GM12874 (cell line): ENCODE data around the gene PARP8.
A peak's percentile ranks its signal among the peaks of the same experiment; 100 is the strongest.

ENCODE experiments used
- TF ChIP-seq, protein P1 (sequence below): IDR thresholded peaks from 2 replicates; pipeline ENCODE4 v1.5.1; 2011; ENCODE audit warnings: low read depth, mild to moderate bottlenecking, control low read depth, low read length, moderate library complexity; ENCODE audit not compliant: insufficient read depth

Gene PARP8

DNA sequence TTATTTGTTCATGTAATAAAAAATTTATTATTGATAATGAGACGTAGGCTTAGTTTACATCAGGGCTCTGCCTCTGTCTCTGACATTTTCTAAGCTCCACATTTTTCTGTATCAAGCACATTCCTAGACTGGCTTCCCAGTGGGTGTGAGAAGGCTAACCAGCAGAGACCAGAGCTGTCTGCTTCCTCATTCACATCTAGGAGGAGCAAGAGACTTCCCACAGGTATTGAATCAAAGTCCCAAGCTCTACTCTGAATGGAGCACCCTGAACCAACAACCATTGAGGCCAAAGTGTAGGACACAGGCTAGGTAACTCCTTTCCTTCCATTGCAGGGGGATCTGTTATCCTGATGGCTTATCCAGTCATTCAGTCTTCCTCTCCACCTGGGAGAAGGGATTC, 72.4 kb downstream of the PARP8 start:
- TF ChIP-seq, protein P1, sequence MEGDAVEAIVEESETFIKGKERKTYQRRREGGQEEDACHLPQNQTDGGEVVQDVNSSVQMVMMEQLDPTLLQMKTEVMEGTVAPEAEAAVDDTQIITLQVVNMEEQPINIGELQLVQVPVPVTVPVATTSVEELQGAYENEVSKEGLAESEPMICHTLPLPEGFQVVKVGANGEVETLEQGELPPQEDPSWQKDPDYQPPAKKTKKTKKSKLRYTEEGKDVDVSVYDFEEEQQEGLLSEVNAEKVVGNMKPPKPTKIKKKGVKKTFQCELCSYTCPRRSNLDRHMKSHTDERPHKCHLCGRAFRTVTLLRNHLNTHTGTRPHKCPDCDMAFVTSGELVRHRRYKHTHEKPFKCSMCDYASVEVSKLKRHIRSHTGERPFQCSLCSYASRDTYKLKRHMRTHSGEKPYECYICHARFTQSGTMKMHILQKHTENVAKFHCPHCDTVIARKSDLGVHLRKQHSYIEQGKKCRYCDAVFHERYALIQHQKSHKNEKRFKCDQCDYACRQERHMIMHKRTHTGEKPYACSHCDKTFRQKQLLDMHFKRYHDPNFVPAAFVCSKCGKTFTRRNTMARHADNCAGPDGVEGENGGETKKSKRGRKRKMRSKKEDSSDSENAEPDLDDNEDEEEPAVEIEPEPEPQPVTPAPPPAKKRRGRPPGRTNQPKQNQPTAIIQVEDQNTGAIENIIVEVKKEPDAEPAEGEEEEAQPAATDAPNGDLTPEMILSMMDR: no peak

DNA sequence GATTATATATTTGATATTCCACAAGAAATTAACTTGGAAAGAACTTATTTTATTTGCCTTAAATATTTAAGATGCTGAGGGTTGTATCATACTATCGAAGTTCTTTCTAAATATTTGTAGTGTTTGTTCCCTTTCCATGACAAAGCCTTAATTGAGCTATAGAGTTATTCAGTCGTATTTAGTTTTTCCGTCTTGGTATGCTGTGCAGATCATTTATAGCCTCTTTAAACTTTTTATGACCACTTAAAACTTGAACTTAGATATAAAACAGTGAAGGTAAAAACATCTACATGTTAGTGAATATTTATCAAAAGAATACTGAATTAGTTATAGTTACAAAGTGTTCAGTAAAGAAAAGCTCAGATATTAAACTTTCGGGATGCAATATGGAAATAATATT, 74.4 kb downstream of the PARP8 start:
- TF ChIP-seq, protein P1: no peak

DNA sequence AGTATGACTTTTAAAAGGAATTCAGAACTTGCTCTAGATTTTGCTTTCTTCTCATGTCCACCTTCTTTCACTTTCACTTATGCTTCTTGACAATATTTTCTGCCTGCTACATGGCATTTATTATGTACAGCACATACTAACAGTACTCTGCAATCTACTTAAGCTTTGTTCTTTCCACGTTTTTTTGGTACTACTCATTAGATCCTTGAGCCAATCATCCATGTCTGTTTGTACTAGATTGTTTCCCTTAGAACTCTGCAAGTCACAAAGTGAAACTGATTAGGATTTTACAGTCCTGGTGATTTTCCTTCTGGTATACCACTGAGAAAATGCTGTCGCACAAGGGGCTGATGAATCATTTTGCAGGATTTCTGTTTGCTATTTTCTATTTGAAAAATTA, 78.3 kb downstream of the PARP8 start:
- TF ChIP-seq, protein P1: no peak

DNA sequence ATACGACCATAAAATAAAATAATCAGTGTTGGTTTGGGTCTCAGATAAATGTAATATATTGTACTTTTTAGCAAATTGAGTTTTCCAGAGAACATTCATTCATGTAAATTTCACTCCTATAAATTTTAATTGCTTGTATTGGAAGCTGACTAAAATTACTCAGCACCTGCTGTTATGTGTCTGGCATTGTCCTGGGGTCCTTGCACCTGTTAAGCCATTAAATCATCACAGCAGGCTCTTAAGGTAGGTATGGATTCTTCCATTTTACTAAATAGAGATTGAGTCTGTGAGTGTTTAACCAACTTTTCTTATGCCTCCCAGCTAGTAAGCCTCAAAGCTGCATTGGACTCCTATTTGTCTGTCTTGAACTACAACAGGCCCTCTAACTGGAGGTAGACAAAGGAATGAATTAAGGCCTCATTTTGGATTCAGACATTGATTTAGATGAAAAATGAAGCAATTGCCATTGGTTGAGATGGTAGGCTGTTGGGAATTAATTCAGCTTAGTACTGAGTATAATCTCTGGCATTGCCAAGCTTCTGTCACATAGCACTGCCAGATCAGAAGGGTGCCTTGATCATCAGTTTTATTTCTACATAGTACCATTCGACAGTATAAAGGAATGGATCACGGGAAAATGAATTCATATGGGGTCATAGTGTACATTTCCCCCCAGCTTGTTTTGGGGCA, 78.9 kb downstream of the PARP8 start:
- TF ChIP-seq, protein P1: no peak

DNA sequence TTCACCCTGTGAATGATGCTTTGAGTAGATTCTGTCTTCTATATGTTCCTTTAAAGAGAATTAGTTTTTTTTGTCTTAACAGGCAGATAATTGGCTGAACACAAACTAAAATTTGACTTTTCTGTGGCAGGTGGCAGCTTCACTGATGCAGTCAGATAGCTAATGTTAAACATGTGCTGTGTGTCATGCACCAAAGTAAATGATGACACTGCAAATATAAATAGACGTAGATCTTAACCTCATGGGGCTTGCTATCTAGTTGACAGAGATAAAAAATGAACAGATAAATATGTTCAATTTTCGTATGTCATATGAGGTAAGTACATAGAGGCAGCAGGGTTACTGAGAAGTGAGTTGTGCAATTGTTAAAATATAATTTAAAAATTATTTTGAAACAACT, 82.7 kb downstream of the PARP8 start:
- TF ChIP-seq, protein P1: no peak

DNA sequence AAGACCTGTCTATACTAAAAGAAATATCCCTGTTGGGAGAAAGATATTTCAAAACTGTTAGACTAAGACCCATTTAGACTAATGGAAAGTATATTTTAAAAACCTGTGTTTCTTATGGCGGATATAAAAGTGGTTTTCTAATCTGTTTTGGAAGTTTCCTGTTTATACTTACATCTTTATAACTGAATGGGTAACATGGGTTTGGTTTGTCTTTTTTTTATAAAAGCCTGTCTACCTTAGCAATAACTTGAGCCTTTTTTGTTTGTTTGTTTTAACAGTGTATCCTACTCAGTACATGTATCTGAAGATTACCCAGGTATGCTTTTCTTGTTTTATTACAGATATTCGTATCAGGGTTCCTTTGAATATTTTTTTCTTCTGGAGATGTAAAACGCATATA, 83.4 kb downstream of the PARP8 start:
- TF ChIP-seq, protein P1: no peak

DNA sequence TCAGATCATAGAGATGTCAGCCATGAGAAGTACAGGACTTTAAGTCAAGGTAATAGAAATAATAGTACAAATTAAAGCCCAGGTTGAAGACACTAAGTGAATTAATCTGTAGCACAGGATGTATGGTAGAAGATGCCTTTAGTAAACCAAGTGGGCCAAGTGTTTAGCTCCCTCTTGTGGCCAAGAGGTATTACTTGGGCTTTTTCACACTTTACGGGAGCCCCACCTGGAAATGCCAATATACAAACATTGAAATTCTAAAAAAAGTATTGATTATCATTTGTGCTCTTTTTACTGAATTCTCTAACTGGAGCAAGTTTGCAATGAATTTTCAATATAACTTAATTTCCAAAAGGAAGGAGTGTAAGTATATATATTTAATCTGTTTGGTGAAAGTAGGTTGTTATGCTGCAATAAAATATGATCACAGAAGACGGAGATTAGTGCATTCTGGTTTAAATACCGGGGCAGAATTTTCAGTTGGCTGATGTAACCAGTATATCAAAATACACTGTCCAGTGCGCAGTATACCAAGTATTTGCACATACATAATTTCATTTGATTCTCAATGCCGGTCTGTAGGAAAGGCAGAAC, 84.7 kb downstream of the PARP8 start:
- TF ChIP-seq, protein P1: peak; percentile 63
